Mesothelial cell of epicardium (in vitro differentiated cells): ENCODE measurements around the gene KCNE3. TPM values are rescaled to one million over a fixed set of nuclear protein-coding genes. Genes with fewer than 3 reads are reported as not detected.

Experiments
- DNase-seq, 2 experiments: peaks; one replicate each; pipeline ENCODE4 v3.0.0; 2021; ENCODE audit warnings: low spot score in 2 of 2; ENCODE audit not compliant: unreplicated experiment in 2 of 2
- H3K27ac Mint-ChIP-seq: 2 replicates; pipeline ENCODE4 v1.8.0; 2021; ENCODE audit warnings: mixed read lengths
- H3K27me3 Mint-ChIP-seq: 2 replicates; pipeline ENCODE4 v1.8.0; 2021; ENCODE audit warnings: low read depth, mixed read lengths
- H3K36me3 Mint-ChIP-seq: 2 replicates; pipeline ENCODE4 v1.8.0; 2021; ENCODE audit warnings: mixed read lengths
- H3K4me1 Mint-ChIP-seq: 2 replicates; pipeline ENCODE4 v1.8.0; 2021; ENCODE audit warnings: mixed read lengths
- H3K4me3 Mint-ChIP-seq: 2 replicates; pipeline ENCODE4 v1.8.0; 2021; ENCODE audit warnings: mild to moderate bottlenecking, moderate library complexity, mixed read lengths
- H3K9me3 Mint-ChIP-seq: 2 replicates; pipeline ENCODE4 v1.8.0; 2021; ENCODE audit warnings: mixed read lengths
- total RNA-seq: library from RNA; stranded (reverse); gene quantifications from 3 replicates; pipeline ENCODE4 v1.2.1, GENCODE V29; 2021
- TF ChIP-seq, protein P1 (sequence below): fragments of 200-600 bp; sonication (generic); IDR thresholded peaks from one replicate; pipeline ENCODE4 v1.5.0; 2021; ENCODE audit warnings: antibody characterized with exemption; ENCODE audit not compliant: unreplicated experiment

KCNE3 gene
- total RNA-seq, 1 donor from 2014 or later: 5.1 TPM

DNA sequence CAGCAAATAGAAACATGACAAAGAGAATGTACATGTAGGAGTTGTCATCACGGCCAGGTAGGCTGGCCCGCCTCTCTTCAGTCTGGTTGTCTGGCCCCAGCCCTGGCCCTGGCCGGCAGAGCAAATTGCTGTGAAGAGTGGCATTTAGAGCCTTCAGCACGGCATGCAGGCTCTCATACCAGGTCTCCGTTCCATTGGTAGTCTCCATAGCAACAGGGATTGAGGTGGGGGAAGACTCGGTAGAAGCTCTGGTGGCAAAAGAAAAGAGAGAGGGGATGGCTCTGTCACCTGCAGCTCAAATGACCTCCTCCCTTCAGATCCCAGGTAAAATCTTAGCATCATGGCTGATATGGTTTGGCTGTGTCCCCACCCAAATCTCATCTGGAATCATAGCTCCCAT, 10.0 kb downstream of the KCNE3 start:
- TF ChIP-seq, protein P1, sequence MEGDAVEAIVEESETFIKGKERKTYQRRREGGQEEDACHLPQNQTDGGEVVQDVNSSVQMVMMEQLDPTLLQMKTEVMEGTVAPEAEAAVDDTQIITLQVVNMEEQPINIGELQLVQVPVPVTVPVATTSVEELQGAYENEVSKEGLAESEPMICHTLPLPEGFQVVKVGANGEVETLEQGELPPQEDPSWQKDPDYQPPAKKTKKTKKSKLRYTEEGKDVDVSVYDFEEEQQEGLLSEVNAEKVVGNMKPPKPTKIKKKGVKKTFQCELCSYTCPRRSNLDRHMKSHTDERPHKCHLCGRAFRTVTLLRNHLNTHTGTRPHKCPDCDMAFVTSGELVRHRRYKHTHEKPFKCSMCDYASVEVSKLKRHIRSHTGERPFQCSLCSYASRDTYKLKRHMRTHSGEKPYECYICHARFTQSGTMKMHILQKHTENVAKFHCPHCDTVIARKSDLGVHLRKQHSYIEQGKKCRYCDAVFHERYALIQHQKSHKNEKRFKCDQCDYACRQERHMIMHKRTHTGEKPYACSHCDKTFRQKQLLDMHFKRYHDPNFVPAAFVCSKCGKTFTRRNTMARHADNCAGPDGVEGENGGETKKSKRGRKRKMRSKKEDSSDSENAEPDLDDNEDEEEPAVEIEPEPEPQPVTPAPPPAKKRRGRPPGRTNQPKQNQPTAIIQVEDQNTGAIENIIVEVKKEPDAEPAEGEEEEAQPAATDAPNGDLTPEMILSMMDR: no peak
- Mint-ChIP-seq H3K9me3 (no peaks in the 10 kb centered on the region), H3K36me3 (no peaks in the 10 kb centered on the region), H3K4me1 (no peaks in the 10 kb centered on the region), H3K4me3 (no peak overlapping the region), H3K27ac (no peak overlapping the region), H3K27me3 (peaks cover 5% of the 10 kb centered on the region)
- DNase-seq: no peak

DNA sequence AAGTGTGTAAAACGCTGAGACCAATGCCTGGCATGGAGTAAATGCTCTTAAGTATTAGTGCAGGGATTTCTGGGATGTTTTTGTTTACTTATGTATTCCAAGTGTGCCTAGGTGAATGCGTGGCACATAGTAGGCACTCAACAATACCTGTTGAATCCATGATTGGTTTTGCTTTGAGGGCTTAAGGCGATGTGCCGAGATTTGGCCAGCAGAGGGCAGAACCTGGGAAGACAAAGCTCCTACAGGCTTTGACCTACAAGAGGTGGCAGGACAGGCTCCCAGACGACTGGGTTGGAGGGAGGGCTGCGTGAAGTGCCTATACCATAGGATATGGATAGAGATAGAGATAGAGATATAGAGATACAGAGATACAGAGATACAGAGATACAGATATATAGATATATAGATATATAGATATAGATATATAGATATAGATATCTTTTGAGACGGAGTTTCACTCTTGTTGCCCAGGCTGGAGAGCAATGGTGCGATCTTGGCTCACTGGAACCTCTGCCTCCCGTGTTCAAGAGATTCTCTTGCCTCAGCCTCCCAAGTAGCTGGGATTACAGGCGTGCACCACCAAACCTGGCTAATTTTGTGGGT, 13.9 kb downstream of the KCNE3 start:
- peaks cover 13% of the 10 kb centered on the region for H3K4me1 Mint-ChIP-seq
- TF ChIP-seq, protein P1: peak; percentile 74
- DNase-seq: peak in 1 of 2 experiments; percentile 68
- no peaks in the 10 kb centered on the region for H3K36me3 Mint-ChIP-seq
- H3K27me3 Mint-ChIP-seq: peaks cover 7% of the 10 kb centered on the region
- H3K27ac Mint-ChIP-seq: no peak overlapping the region
- H3K9me3 Mint-ChIP-seq: no peaks in the 10 kb centered on the region
- H3K4me3 Mint-ChIP-seq: no peak overlapping the region

DNA sequence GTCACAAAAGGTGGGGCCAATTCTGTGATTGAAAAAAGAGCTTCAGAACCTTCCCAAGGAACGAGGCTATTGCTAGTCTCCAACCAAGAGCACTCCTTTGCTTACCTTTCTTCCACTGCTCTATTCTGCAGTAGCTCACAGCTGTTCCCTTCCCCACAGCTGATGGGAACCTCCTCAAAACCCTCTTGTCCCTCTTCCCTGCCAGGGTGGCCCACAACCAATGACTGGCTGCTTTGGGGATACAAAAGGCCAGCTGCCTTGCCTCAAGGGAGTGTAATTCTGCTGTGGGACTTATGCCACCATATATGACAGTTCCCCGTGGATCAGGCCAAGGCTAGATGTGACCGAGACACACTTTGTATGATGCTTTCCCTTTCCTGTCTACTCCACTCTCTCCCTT, 15.0 kb downstream of the KCNE3 start:
- peaks cover 7% of the 10 kb centered on the region for H3K27me3 Mint-ChIP-seq
- no peak for DNase-seq
- no peak overlapping the region for H3K4me3 Mint-ChIP-seq
- peaks cover 20% of the 10 kb centered on the region for H3K4me1 Mint-ChIP-seq
- no peaks in the 10 kb centered on the region for H3K36me3 Mint-ChIP-seq
- no peak overlapping the region for H3K27ac Mint-ChIP-seq
- H3K9me3 Mint-ChIP-seq: no peaks in the 10 kb centered on the region
- TF ChIP-seq, protein P1: no peak

DNA sequence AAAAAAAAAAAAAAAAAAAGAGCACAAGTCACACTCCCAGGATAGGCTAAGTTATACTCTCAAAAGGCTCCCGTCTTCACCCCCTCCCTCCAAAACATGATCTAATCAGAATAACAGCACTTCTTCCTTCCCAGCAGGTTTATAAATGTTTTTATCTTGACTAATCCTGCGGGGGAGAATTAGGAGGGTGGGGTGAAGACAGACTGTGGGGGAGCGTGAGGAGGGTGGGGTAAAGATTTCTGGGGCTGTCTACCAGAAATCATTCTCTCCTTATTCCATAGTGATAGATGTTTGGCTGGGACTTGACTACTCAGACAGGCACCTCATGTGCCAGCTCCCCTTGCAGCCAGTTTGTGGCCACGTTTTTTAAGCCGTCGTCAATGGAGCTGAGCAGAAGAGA, 17.0 kb downstream of the KCNE3 start:
- Mint-ChIP-seq H3K4me3 (no peak overlapping the region), H3K9me3 (no peaks in the 10 kb centered on the region), H3K27me3 (peaks cover 7% of the 10 kb centered on the region), H3K4me1 (peaks cover 39% of the 10 kb centered on the region), H3K27ac (no peak overlapping the region), H3K36me3 (no peaks in the 10 kb centered on the region)
- no peak for DNase-seq
- TF ChIP-seq, protein P1: no peak

DNA sequence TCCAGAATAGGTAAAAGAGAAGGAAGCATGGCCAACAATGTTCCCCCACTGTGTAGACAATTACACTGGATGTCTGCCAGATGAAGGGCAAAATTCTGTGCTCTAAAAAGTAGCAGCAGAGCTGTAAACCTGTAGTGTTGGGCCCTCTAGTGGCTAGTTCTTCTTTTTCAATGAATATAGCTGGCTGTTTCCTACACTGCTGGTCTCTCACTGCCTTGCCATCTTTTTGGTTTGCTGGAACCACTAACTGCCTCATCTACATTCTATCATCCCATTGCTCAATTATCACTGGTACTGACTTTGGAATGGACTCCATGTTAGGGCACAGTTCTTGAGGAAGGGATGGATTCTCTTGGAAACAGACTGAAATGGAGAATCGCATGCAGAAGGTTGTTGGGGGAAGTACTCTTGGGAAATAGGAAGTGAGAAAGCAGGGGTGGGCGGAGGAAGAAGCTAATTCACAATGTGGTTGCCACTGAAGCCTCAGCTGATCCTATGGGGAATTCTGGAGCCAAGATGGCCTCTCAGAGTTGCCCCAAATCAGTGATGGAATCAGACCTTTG, 17.9 kb downstream of the KCNE3 start:
- no peak for DNase-seq
- TF ChIP-seq, protein P1: peak; percentile 72
- Mint-ChIP-seq H3K9me3 (no peaks in the 10 kb centered on the region), H3K4me3 (no peak overlapping the region), H3K27ac (no peak overlapping the region), H3K27me3 (peaks cover 7% of the 10 kb centered on the region), H3K4me1 (peaks cover 46% of the 10 kb centered on the region), H3K36me3 (no peaks in the 10 kb centered on the region)
